ENCODE data around the gene FAM135A.

FAM135A gene

GRCh38 chr6:70381417-70381782 is 31.9 kb upstream of the FAM135A start:
- Histone ChIP-seq H3K4me3 (ENCODE audit: low read depth, low read length, poor library complexity, severe bottlenecking) (no peak overlapping the region), H3K9me3 (ENCODE audit: low read length) (no peaks in the 10 kb centered on the region), H3K27ac (ENCODE audit: low read depth, low read length, poor library complexity, severe bottlenecking) (no peak overlapping the region), H3K36me3 (ENCODE audit: insufficient read depth, low read length) (no peaks in the 10 kb centered on the region), H3K9me2 (ENCODE audit: low read depth, low read length) (no peaks in the 10 kb centered on the region), H4K20me1 (ENCODE audit: insufficient read depth, low read length) (no peaks in the 10 kb centered on the region), H3K4me1 (ENCODE audit: insufficient read depth, low read length, severe bottlenecking) (no peaks in the 10 kb centered on the region), H3F3A (ENCODE audit: insufficient read depth, low read length) (no peaks in the 10 kb centered on the region), H2AFZ (ENCODE audit: low read length) (no peak overlapping the region), H3K9ac (ENCODE audit: low read length) (no peak overlapping the region), H3K79me2 (ENCODE audit: insufficient read depth, low read length) (no peaks in the 10 kb centered on the region), H3K4me2 (ENCODE audit: low read length) (no peak overlapping the region), H3K27me3 (ENCODE audit: insufficient read depth, low read length) (no peaks in the 10 kb centered on the region)
- TF ChIP-seq CTCF (IDR thresholded peaks at IDR 0.05; ENCODE audit: low read length) (no peak), EZH2 (IDR thresholded peaks at IDR 0.05; ENCODE audit: borderline replicate concordance, low read length) (no peak)

- no peaks in the 10 kb centered on the region for H4K20me1 ChIP-seq (ENCODE audit: insufficient read depth, low read length)
- TF ChIP-seq CTCF (IDR thresholded peaks at IDR 0.05; ENCODE audit: low read length) = no peak
- H3K36me3 ChIP-seq (ENCODE audit: insufficient read depth, low read length) = no peaks in the 10 kb centered on the region
- no peaks in the 10 kb centered on the region for H3K9me2 ChIP-seq (ENCODE audit: low read depth, low read length)
- no peaks in the 10 kb centered on the region for H3K27me3 ChIP-seq (ENCODE audit: insufficient read depth, low read length)
- H3K4me2 ChIP-seq (ENCODE audit: low read length) = no peak overlapping the region
- H3K79me2 ChIP-seq (ENCODE audit: insufficient read depth, low read length) = no peaks in the 10 kb centered on the region
- H3K9me3 ChIP-seq (ENCODE audit: low read length) = no peaks in the 10 kb centered on the region
- no peak overlapping the region for H3K9ac ChIP-seq (ENCODE audit: low read length)
- H3K4me1 ChIP-seq (ENCODE audit: insufficient read depth, low read length, severe bottlenecking) = no peaks in the 10 kb centered on the region
- no peak overlapping the region for H3K27ac ChIP-seq (ENCODE audit: low read depth, low read length, poor library complexity, severe bottlenecking)
- no peaks in the 10 kb centered on the region for H3F3A ChIP-seq (ENCODE audit: insufficient read depth, low read length)
- no peak overlapping the region for H3K4me3 ChIP-seq (ENCODE audit: low read depth, low read length, poor library complexity, severe bottlenecking)
- no peak overlapping the region for H2AFZ ChIP-seq (ENCODE audit: low read length)
Measured at GRCh38 chr6:70385901-70386300, 27.4 kb upstream of the FAM135A start.

GRCh38 chr6:70388814-70389213 is 24.5 kb upstream of the FAM135A start:
- Histone ChIP-seq H3K9me3 (ENCODE audit: low read length) (no peaks in the 10 kb centered on the region), H3K4me2 (ENCODE audit: low read length) (no peak overlapping the region), H3K27me3 (ENCODE audit: insufficient read depth, low read length) (no peaks in the 10 kb centered on the region), H3K36me3 (ENCODE audit: insufficient read depth, low read length) (no peaks in the 10 kb centered on the region), H4K20me1 (ENCODE audit: insufficient read depth, low read length) (no peaks in the 10 kb centered on the region), H3K27ac (ENCODE audit: low read depth, low read length, poor library complexity, severe bottlenecking) (no peak overlapping the region), H3F3A (ENCODE audit: insufficient read depth, low read length) (no peaks in the 10 kb centered on the region), H3K4me3 (ENCODE audit: low read depth, low read length, poor library complexity, severe bottlenecking) (no peak overlapping the region), H2AFZ (ENCODE audit: low read length) (no peak overlapping the region), H3K9me2 (ENCODE audit: low read depth, low read length) (no peaks in the 10 kb centered on the region), H3K79me2 (ENCODE audit: insufficient read depth, low read length) (no peaks in the 10 kb centered on the region), H3K4me1 (ENCODE audit: insufficient read depth, low read length, severe bottlenecking) (no peaks in the 10 kb centered on the region), H3K9ac (ENCODE audit: low read length) (no peak overlapping the region)
- no peak for TF ChIP-seq CTCF (IDR thresholded peaks at IDR 0.05; ENCODE audit: low read length)
- no peak for TF ChIP-seq EZH2 (IDR thresholded peaks at IDR 0.05; ENCODE audit: borderline replicate concordance, low read length)

All from OCI-LY1 (cell line).